Stimulated activated CD8-positive, alpha-beta memory T cell treated with anti-CD3 and anti-CD28 coated beads, Interleukin-15, amount 100 ng/mL, for 4 hours (primary cell): ENCODE data around the gene ATG101.

Source experiments
- DNase-seq, 2 donors: peaks; one replicate each; pipeline ENCODE4 v3.0.0-alpha.2; 2020; ENCODE audit warnings: low read depth in 2 of 2

Gene ATG101

GRCh38 chr12:52069327-52070184, at the start of gene ATG101:
ATG101 (plus strand) TSS chr12:52069978; CDS start chr12:52073651, 3,673 bp downstream.
- DNase-seq: peak; percentile 69 to 78

DNA sequence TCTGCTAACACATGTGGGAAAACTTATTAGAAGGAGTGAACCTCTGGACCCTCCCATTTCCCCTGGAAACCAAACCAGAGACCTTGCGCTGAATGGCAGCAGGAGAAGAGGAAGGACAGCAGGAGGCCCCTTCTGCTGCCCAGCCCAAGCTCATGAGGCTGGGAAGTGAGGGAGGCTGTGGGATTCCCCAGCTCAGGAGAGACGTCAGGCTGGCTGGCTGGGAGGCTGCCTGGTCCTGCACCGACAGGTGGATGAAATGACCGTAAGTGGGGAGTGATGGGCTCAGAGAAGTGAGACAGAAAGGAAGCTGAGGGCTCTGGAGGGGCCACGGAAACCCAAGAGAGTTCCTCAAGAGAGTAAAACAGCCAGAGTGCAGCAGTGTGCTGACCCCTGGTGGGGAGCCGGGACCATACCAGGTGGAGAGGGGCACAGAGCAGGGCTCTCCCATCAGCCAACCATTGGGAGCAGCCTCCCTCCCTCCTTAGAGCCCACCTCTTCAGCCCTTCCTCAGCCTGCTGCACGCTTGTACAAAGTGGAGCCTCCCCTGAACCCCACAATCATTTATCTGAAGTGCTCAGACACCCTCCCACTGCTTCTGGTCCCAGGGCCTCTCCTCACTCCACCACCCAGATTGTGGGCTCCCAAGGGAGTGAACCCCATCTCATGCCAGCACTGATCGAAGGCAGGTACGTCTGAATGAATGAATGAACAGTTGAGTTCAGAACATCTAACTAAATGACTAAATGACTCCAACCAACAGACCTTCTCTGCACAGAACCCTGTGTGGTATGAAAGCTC, 49.0 kb upstream of the ATG101 start:
- peak in 1 of 2 donors; percentile 42 for DNase-seq

GRCh38 chr12:52022841-52023181, 47.0 kb upstream of the ATG101 start:
- DNase-seq: no peak

DNA sequence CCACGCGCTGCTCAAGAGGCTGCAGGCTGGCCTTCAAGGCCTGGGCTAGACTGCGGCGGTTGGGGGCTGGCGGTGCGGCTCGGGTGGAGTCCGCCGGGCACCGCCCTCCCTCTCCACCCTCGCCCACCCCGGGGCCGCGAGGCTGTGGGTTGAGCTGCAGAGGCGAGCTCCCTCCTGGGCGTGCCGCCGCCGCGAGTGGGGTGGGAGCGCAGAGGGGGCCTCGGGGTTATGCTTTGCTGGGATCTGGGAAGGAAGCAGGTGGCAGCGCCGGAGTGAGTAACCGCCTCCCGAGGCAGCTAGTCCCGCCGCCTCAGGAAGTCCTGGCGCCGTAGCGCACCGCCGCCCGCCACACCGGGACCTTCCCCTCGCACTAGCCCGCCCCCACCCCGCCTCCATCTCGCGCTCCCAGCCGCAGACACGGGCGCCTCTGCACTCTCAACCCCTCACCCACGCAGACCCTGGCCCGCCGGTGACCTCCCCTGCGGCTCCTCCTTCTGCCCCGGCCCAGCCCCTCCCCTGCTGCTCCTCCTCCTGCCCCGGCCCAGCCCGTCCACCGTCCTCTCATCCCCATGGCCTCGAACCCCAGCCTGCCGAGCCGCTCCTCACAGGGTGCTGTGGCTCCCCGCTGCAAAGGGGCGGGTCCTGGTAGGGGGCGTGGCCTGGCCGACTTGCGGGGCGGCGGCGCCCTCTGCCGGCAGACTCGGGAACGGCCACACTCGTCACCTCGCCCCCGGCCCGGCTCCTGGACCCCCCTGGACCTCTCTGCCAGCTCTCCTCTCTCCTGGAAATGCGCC, 46.4 kb upstream of the ATG101 start:
- DNase-seq: peak; percentile 77 to 82

GRCh38 chr12:52023976-52024688, 45.6 kb upstream of the ATG101 start:
- DNase-seq: no peak

GRCh38 chr12:52024845-52025230, 44.9 kb upstream of the ATG101 start:
- DNase-seq: no peak

DNA sequence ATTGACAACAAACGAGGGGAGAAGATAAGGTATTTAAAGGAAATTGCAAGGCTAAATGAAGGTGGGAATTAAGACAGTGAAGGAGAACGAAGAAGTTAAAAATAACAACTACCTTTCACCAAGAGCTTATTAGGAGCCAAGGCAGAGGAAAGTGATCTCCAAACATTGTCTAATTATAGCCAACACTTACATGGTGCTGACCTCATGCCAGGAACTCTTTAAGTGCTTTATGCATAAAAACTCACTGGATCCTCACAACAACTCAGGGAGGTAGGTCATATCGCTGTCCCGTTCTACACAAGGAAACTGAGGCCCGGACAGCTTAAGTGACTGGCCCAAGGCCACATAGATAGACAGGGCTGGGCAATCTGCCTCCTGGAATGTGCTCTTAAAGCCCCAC, 43.5 kb upstream of the ATG101 start:
- DNase-seq: no peak

- DNase-seq: no peak
Measured at GRCh38 chr12:52027085-52027843, 42.5 kb upstream of the ATG101 start.

DNA sequence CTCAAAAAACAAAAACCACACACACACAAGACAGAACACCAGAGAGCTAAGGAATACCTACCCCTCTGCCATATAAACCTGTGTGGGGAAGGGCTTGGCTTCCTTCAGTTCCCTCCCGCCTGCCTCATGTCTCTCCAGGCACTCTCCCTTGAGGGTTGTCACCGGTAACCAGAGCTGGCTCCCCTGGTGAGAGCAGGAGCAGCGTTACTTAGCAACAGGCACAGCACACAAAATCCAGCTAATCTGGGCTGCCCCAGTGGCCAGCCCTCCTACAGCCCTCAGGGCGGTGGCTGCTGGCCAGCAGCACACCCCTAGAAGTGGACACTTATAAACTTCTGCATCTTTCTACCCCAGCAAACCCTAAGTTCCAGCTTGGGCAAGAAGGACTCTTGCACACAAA, 40.1 kb upstream of the ATG101 start:
- no peak for DNase-seq

DNA sequence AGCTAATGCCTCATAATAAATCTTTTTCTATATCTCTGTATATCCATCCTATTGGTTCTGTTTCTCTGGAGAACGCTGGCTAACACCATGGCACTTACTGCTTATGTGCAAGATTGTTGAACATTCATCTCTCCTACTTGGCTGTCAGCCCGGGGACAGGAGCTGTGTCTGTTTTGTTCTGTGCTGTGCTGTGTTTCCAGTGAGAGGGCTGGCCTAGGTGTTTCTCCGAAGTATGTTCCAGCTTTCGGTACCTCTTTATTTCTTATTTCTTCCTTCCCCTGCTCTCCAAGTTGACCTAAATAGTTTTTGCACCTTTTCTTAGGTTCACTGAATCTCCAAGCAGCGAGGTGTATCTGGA, 37.4 kb upstream of the ATG101 start:
- no peak for DNase-seq

DNA sequence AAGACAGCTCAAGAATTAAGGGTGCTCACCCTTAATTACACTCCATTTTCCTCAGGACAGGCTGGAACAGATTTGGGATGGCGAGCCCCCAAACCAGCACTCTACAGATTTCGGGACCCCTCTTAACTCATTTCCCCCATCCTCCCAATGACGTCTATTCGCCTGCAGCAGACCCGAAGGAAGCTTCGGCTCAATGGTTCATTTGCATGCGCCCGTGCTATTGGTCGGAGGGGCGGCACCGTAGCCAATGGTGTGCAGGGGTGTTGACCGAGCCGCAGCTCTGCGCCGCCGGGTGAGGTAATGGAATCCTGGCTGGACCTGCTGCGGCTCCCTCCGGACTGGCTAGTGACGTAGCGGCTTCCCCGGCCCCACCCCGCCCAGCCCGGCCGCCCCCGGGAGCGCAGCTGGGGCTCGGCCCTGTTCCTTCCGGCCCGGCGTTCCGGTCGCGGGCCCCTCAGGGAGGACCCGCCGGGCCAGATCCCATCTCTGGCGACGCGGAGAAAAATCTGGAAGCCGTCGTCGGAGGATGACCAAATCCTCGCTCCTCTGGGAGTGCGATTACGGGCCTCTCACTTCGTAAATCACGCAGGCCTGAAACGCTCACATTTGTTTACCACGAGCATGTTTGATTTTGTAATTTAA, 36.9 kb upstream of the ATG101 start:
- peak; percentile 80 for DNase-seq

- no peak for DNase-seq
Measured at GRCh38 chr12:52033446-52034140, 36.2 kb upstream of the ATG101 start.

GRCh38 chr12:52035190-52035589, 34.6 kb upstream of the ATG101 start:
- no peak for DNase-seq

- DNase-seq: no peak
Measured at GRCh38 chr12:52035926-52036325, 33.9 kb upstream of the ATG101 start.

GRCh38 chr12:52036587-52037171, 33.1 kb upstream of the ATG101 start:
- DNase-seq: peak; percentile 71 to 79

DNA sequence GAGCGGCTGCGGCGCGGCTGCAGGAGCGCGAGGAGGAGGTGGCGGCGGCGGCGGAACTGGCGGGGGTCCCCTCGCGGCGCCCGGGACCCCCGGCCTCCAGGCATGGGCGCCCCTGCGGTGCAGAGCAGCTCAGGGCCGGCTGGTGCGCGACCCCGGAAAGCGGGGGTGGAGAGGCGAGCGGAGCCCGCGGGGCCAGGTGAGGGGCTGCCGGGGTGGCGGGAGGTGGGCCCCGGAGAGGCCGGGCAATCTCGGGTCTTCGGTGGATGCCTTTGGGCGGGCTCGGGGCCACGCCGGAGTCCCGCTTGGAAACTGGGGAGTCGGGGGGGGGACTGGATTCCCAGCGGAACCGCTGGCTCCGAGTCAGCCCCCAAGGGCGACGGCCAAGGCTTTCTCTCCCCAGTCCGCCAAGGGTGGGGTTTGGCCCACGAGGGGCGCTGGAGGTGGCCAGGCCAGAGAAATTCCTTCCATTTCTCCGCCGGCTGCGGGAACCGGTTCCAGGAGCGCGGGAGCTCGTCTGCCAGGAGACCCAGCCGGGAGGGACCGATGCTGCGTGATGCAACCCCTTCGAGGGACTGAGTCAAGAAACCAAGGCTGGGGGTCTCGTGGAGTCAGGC, 32.4 kb upstream of the ATG101 start:
- DNase-seq: no peak

DNA sequence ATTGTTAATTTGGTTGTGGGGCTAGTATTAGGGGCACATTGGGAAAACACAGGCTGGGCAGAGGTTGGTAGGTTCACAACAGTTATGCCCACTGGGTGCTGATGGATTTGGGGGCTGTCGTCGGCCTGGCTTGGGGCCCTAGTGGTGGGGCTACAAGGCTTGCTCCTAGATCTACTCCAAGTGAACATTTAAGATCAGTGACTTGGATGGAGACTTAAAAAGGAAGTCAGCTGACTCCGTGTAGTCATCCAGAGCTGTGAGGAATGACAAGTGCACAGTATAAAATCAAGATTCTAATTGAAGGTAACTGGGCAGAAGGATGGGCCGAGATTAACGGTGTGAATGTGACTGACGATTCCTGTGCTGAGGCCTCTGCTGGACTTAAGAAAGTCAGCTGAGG, 31.3 kb upstream of the ATG101 start:
- DNase-seq: no peak

DNA sequence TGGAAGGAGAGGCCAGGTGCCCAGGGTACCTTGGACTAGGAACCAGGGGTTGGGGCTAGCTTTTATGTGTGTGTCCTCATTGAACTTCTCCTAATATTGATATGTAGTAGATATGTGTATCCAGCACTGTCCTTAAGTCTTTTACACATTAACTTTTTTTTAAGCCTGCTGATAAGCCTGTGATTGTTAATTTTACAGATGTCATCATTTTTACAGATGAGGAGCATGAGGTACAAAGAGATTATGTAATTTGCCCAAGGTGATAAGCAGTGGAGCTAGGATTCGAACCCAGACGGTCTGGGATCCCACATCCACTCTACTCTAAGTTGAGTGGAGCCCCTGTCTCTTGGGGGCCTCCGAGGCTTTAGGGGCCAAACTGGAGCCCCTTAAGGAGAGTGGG, 28.7 kb upstream of the ATG101 start:
- no peak for DNase-seq

- peak; percentile 32 to 37 for DNase-seq
Measured at GRCh38 chr12:52041695-52042123, 28.1 kb upstream of the ATG101 start.
